Measurements from ENCODE around the gene NUP42.
A peak's percentile ranks its signal among the peaks of the same experiment; 100 is the strongest.
"Not testable (repeated sequence)": the region's sequence is repeated elsewhere in the genome, so short reads cannot be mapped to it uniquely, and the experiment has no call there.

The NUP42 gene

GRCh38 chr7:23181684-23182553, at the start of gene NUP42:
Gene NUP42 (plus strand): TSS chr7:23182048. CDS start chr7:23182086, 38 bp downstream.
- DNase-seq, result peak; percentile 95

- no peak for DNase-seq
Observed at GRCh38 chr7:23133797-23134196, 48.1 kb upstream of the NUP42 start.

- DNase-seq, result no peak
Observed at GRCh38 chr7:23135755-23136154, 46.1 kb upstream of the NUP42 start.

GRCh38 chr7:23136216-23136615, 45.6 kb upstream of the NUP42 start:
- no peak for DNase-seq

GRCh38 chr7:23157679-23158078, 24.2 kb upstream of the NUP42 start:
- DNase-seq, result no peak

GRCh38 chr7:23158546-23158945, 23.3 kb upstream of the NUP42 start:
- no peak for DNase-seq

GRCh38 chr7:23161482-23161881, 20.4 kb upstream of the NUP42 start:
- no peak for DNase-seq

- DNase-seq, result no peak
Observed at GRCh38 chr7:23164846-23165245, 17.0 kb upstream of the NUP42 start.

GRCh38 chr7:23165316-23165715, 16.5 kb upstream of the NUP42 start:
- DNase-seq, result no peak

GRCh38 chr7:23167691-23168090, 14.2 kb upstream of the NUP42 start:
- DNase-seq, result no peak

GRCh38 chr7:23168111-23168885, 13.6 kb upstream of the NUP42 start:
- no peak for DNase-seq

GRCh38 chr7:23175938-23176337, 5.9 kb upstream of the NUP42 start:
- no peak for DNase-seq

- DNase-seq, result no peak
Observed at GRCh38 chr7:23183279-23184012, 1.6 kb downstream of the NUP42 start.

- no peak for DNase-seq
Observed at GRCh38 chr7:23184291-23184690, 2.4 kb downstream of the NUP42 start.

GRCh38 chr7:23184709-23185359, 3.0 kb downstream of the NUP42 start:
- DNase-seq, result no peak

GRCh38 chr7:23185980-23186379, 4.1 kb downstream of the NUP42 start:
- no peak for DNase-seq

- no peak for DNase-seq
Observed at GRCh38 chr7:23191022-23191421, 9.2 kb downstream of the NUP42 start.

GRCh38 chr7:23193650-23194227, 11.9 kb downstream of the NUP42 start:
- DNase-seq, result not testable (repeated sequence)

GRCh38 chr7:23196306-23196705, 14.5 kb downstream of the NUP42 start:
- no peak for DNase-seq

- DNase-seq, result not testable (repeated sequence)
Observed at GRCh38 chr7:23197745-23198144, 15.9 kb downstream of the NUP42 start.

- DNase-seq, result no peak
Observed at GRCh38 chr7:23200331-23200730, 18.5 kb downstream of the NUP42 start.

GRCh38 chr7:23204241-23204640, 22.4 kb downstream of the NUP42 start:
- DNase-seq, result no peak

GRCh38 chr7:23205577-23205908, 23.7 kb downstream of the NUP42 start:
- no peak for DNase-seq

All from activated CD4-positive, CD25-positive, alpha-beta regulatory T cell treated with anti-CD3 and anti-CD28 coated beads, Interleukin-2, amount 50 U/mL, for 72 hours (primary cell).